Muscle of leg (tissue), 11 donors: ENCODE data around the gene GPR150. TPM values are rescaled to one million over a fixed set of nuclear protein-coding genes. Genes with fewer than 3 reads are reported as not detected.
"Not testable (repeated sequence)": the region's sequence is repeated elsewhere in the genome, so short reads cannot be mapped to it uniquely, and the experiment has no call there.

ENCODE experiments used
- DNase-seq: peaks from one replicate; pipeline ENCODE4 v3.0.0; 2013
- H3K27ac ChIP-seq: one replicate; pipeline ENCODE4 v1.5.1; 2013; ENCODE audit warnings: mild to moderate bottlenecking, low read length, control low read depth
- H3K27me3 ChIP-seq: one replicate; pipeline ENCODE4 v1.6.1; 2013; ENCODE audit warnings: low read length; ENCODE audit not compliant: control insufficient read depth, insufficient read depth
- H3K36me3 ChIP-seq: one replicate; pipeline ENCODE4 v1.6.1; 2013; ENCODE audit warnings: low read length; ENCODE audit not compliant: control insufficient read depth, insufficient read depth
- H3K4me1 ChIP-seq: one replicate; pipeline ENCODE4 v1.6.1; 2013; ENCODE audit warnings: low read length; ENCODE audit not compliant: control insufficient read depth, insufficient read depth
- H3K4me3 ChIP-seq: one replicate; pipeline ENCODE4 v1.5.1; 2013; ENCODE audit warnings: low read length, control low read depth
- H3K9me3 ChIP-seq: replicated peaks from 2 replicates; pipeline ENCODE4 v1.6.1; 2013; ENCODE audit warnings: low read depth, low read length; ENCODE audit not compliant: control insufficient read depth
- WGBS: methylation state at CpG from one replicate; pipeline ENCODE4 v1.1.5; 2013; ENCODE audit warnings: missing lambda C conversion rate; ENCODE audit not compliant: insufficient coverage; 5-methylcytosine and 5-hydroxymethylcytosine counted together
- polyA plus RNA-seq, 8 donors: library from polyadenylated mRNA; unstranded; fragments of 120-200 nt; gene quantifications; one replicate each; pipeline versions ENCODE4 v1.2.1 to v1.2.3, GENCODE V29; 2013; ENCODE audit warnings: inconsistent platforms in 1 of 8, low replicate concordance in 1 of 8; ENCODE audit not compliant: insufficient read length in 8 of 8, insufficient read depth in 1 of 8
- total RNA-seq: library from RNA; stranded (reverse); fragments of 120-200 nt; gene quantifications from one replicate; pipeline ENCODE4 v1.2.4, GENCODE V29; 2013

Gene GPR150
- total and polyA plus RNA-seq, 9 donors = 0.06 to 0.33 (median 0.14) TPM

DNA sequence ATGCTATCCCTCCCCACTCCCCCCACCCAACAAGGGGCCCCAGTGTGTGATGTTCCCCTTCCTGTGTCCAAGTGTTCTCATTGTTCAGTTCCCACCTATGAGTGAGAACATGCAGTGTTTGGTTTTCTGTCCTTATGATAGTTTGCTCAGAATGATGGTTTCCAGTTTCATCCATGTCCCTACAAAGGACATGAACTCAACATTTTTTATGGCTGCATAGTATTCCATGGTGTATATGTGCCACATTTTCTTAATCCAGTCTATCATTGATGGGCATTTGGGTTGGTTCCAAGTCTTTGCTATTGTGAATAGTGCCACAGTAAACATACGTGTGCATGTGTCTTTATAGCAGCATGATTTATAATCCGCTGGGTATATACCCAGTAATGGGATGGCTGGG, 13.1 kb downstream of the GPR150 start:
- H3K9me3 ChIP-seq, H3K4me3 ChIP-seq, H3K27ac ChIP-seq, H3K4me1 ChIP-seq, H3K36me3 ChIP-seq, H3K27me3 ChIP-seq, DNase-seq: not testable (repeated sequence)
- no CpG with 5 or more reads among the region's 2 CpGs for WGBS

- no peaks in the 10 kb centered on the region for H3K36me3 ChIP-seq
- H3K4me1 ChIP-seq = no peaks in the 10 kb centered on the region
- no peak overlapping the region for H3K4me3 ChIP-seq
- no peak overlapping the region for H3K27ac ChIP-seq
- WGBS = no CpG with 5 or more reads among the region's 3 CpGs
- H3K9me3 ChIP-seq = no peaks in the 10 kb centered on the region
- DNase-seq = no peak
- no peaks in the 10 kb centered on the region for H3K27me3 ChIP-seq
These were observed 13.8 kb downstream of the GPR150 start for GRCh38 chr5:95633671-95634070.

DNA sequence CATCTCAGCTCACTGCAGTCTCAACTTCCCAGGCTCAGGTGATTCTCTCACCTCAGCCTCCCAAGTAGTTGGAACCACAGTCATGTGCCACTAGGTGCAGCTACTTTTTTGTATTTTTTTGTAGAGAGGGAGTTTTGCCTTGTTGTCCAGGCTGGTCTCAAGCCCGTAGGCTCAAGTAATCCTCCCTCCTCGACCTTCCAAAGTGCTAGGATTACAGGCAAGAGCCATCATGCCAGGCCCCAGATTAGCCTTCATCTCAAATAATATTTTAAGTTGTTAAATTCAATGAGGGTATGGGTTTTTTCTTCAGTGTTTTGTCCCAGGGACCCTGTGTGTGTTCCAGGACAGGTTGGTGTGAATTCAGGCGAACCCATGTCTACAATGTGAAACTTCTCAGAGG, 14.2 kb downstream of the GPR150 start:
- no peaks in the 10 kb centered on the region for H3K9me3 ChIP-seq
- H3K36me3 ChIP-seq = no peaks in the 10 kb centered on the region
- no peaks in the 10 kb centered on the region for H3K27me3 ChIP-seq
- no peak overlapping the region for H3K27ac ChIP-seq
- H3K4me1 ChIP-seq = no peaks in the 10 kb centered on the region
- no peak overlapping the region for H3K4me3 ChIP-seq
- DNase-seq = no peak
- 83% methylated on average over 1 of the region's 3 CpGs for WGBS

DNA sequence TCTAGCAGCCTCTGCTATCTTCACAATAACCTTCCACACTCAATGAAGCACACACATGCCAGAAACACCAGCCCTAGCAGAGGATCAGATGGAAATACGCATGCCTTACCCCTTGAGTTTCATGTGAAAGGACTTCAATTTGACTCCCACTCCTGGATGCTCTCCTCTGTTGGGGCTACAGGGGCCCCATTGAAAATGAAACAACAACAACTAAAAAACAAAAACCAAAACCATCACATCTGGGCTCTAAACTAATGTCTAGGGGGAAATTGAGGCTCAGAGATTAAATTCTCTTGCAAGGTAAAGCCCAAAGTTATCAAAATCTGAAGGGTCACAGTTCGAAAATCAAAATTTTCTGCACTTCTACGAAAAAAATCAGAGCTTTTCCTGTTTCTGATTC, 18.7 kb downstream of the GPR150 start:
- 70% methylated on average over 3 of the region's 3 CpGs for WGBS

DNA sequence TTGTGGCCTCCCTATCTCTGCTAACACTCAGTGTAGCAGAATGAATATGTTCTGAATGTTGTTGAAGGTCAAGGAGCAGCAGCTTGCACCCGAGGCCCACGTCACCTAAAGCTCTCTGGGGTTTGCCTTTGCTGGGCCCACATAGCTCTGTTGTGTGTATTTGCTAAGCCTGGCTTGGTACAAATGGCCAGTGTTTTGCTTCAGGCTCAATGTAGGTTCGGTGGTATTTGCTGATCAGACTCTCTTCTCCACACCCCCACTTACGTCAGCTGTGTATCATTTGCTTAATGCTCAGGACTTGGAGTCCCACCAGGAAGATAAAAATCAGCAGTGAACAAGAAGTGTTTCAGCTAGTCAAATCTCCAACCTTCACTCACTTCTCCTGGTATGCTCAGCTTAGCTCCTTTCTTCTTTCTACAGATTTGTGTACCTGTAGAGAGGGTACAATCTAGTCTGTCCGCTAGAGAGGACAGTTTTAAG, 21.9 kb downstream of the GPR150 start:
- DNase-seq = no peak
- Histone ChIP-seq H3K4me1 (no peaks in the 10 kb centered on the region), H3K27me3 (no peaks in the 10 kb centered on the region), H3K4me3 (no peak overlapping the region), H3K36me3 (no peaks in the 10 kb centered on the region), H3K27ac (no peak overlapping the region), H3K9me3 (no peaks in the 10 kb centered on the region)
- WGBS = 50% methylated on average over 1 of the region's 5 CpGs

More for the DNA sequence above, 18.7 kb downstream of the GPR150 start:
- DNase-seq = no peak
- Histone ChIP-seq H3K27me3 (no peaks in the 10 kb centered on the region), H3K4me1 (no peaks in the 10 kb centered on the region), H3K36me3 (no peaks in the 10 kb centered on the region), H3K9me3 (no peaks in the 10 kb centered on the region), H3K27ac (no peak overlapping the region), H3K4me3 (no peak overlapping the region)

DNA sequence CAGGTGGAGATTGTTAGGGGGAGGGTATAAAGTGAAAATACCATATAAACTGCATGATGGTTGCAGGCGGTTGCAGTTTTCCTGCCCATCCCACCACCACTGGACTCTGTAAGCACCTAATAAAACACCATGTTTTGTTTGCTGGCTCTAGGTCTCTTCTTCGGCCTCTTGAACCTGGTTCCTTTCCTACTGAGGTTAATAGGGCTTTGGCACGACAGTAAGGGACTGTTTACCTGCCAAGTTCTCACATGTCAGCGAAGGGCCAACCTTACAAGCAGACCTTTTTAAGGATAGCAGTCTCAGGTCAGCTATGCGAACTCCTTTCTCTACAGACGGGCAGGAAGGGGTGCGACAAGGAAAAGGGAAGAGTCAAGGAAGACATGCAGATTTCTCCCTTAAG, 23.3 kb downstream of the GPR150 start:
- no peaks in the 10 kb centered on the region for H3K36me3 ChIP-seq
- H3K9me3 ChIP-seq = no peaks in the 10 kb centered on the region
- no peak overlapping the region for H3K4me3 ChIP-seq
- DNase-seq = no peak
- 82% methylated on average over 5 of the region's 7 CpGs for WGBS
- H3K27me3 ChIP-seq = no peaks in the 10 kb centered on the region
- peaks cover 3% of the 10 kb centered on the region for H3K4me1 ChIP-seq
- no peak overlapping the region for H3K27ac ChIP-seq

GRCh38 chr5:95644351-95645042, 24.6 kb downstream of the GPR150 start:
- no peak overlapping the region for H3K4me3 ChIP-seq
- no peaks in the 10 kb centered on the region for H3K27me3 ChIP-seq
- no peaks in the 10 kb centered on the region for H3K36me3 ChIP-seq
- peak; percentile 77 for DNase-seq
- H3K4me1 ChIP-seq = peaks cover 3% of the 10 kb centered on the region
- 0% methylated on average over 1 of the region's 4 CpGs for WGBS
- H3K27ac ChIP-seq = no peak overlapping the region
- H3K9me3 ChIP-seq = no peaks in the 10 kb centered on the region

DNA sequence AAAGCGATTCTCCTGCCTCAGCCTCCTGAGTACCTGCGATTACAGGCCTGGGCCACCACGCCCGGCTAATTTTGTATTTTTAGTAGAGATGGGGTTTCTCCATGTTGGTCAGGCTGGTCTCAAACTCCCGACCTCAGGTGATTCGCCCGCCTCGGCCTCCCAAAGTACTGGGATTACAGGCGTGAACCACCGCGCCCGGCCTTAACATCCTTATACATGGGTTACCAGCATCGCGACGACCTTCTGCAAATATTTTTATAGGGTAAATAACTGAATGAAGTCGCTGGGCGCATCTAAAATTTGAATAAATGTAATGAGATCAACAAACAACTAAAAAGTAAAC, 26.3 kb downstream of the GPR150 start:
- not testable (repeated sequence) for H3K9me3 ChIP-seq, DNase-seq
- WGBS = 100% methylated on average over 1 of the region's 17 CpGs

GRCh38 chr5:95646569-95647431, 26.9 kb downstream of the GPR150 start, which contains the start of gene RFESD:
TSS of gene RFESD (plus strand) at chr5:95646777. CDS start at chr5:95652272, 5,495 bp downstream.
- DNase-seq = peak; percentile 99
- Histone ChIP-seq H3K9me3 (no peaks in the 10 kb centered on the region), H3K27me3 (no peaks in the 10 kb centered on the region), H3K36me3 (no peaks in the 10 kb centered on the region), H3K27ac (peak within 1 kb of the TSS; percentile 94), H3K4me1 (peaks cover 3% of the 10 kb centered on the region), H3K4me3 (peak within 1 kb of the TSS; percentile 72)
- under 1% methylated on average over 59 of the region's 60 CpGs for WGBS

More for the DNA sequence above, 26.3 kb downstream of the GPR150 start:
- H3K4me3 ChIP-seq = peak overlapping the region; percentile 72
- not testable (repeated sequence) for H3K27me3 ChIP-seq, H3K4me1 ChIP-seq, H3K36me3 ChIP-seq
- H3K27ac ChIP-seq = peak overlapping the region; percentile 63
